ENCODE results near the gene MAGI1.

Gene MAGI1

GRCh38 chr3:65314916-65315315 is 723.8 kb downstream of the MAGI1 start:
- Histone ChIP-seq H2AK5ac (ENCODE audit: low read length, severe bottlenecking) (no peak overlapping the region), H3K23ac (ENCODE audit: low read length in 2 of 2) (no peak overlapping the region), H4K8ac (ENCODE audit: low read length) (no peak overlapping the region), H2BK120ac (ENCODE audit: low read depth, low read length) (no peak overlapping the region), H3K18ac (ENCODE audit: low read depth in 1 of 2, low read length in 2 of 2) (no peak overlapping the region), H2BK5ac (ENCODE audit: low read depth, low read length, poor library complexity, severe bottlenecking) (no peak overlapping the region), H3K9me3 (ENCODE audit: control insufficient read depth, low read length) (no peaks in the 10 kb centered on the region), H4K91ac (ENCODE audit: low read length) (no peak overlapping the region), H2BK15ac (ENCODE audit: low read depth, poor library complexity, severe bottlenecking) (no peak overlapping the region), H2BK12ac (ENCODE audit: low read length in 2 of 2) (no peak overlapping the region), H3K4me3 (ENCODE audit: insufficient read depth in 1 of 2, low read depth in 1 of 2, low read length in 2 of 2) (no peak overlapping the region), H3K36me3 (ENCODE audit: control insufficient read depth in 1 of 2, insufficient read depth in 2 of 2, low read depth in 1 of 2, low read length in 2 of 2) (no peaks in the 10 kb centered on the region), H3K79me1 (replicated peaks; ENCODE audit: low read length, poor library complexity, severe bottlenecking) (no peaks in the 10 kb centered on the region), H3K14ac (ENCODE audit: low read length in 2 of 2) (no peak overlapping the region), H3K27ac (ENCODE audit: low read length, poor library complexity, severe bottlenecking) (no peak overlapping the region), H3K4me1 (ENCODE audit: control insufficient read depth, insufficient read depth, low read depth, low read length) (no peaks in the 10 kb centered on the region), H3K4me2 (ENCODE audit: low read length, poor library complexity, severe bottlenecking) (no peak overlapping the region), H3K9ac (ENCODE audit: low read length) (no peak overlapping the region), H3K4ac (ENCODE audit: low read depth in 1 of 2, low read length in 2 of 2) (no peak overlapping the region), H2AFZ (ENCODE audit: low read depth, low read length) (no peak overlapping the region), H3K27me3 (ENCODE audit: control insufficient read depth in 1 of 2, insufficient read depth in 1 of 2, low read length in 2 of 2) (peaks cover 4 to 14% of the 10 kb centered on the region in 2 experiments)
- WGBS: 52% methylated on average over 1 of the region's 1 CpG
- DNase-seq: no peak

- no peak overlapping the region for H4K91ac ChIP-seq (ENCODE audit: low read length)
- H2BK5ac ChIP-seq (ENCODE audit: low read depth, low read length, poor library complexity, severe bottlenecking): no peak overlapping the region
- no peak overlapping the region for H3K4ac ChIP-seq (ENCODE audit: low read depth in 1 of 2, low read length in 2 of 2)
- no peaks in the 10 kb centered on the region for H3K4me1 ChIP-seq (ENCODE audit: control insufficient read depth, insufficient read depth, low read depth, low read length)
- no peak overlapping the region for H3K4me3 ChIP-seq (ENCODE audit: insufficient read depth in 1 of 2, low read depth in 1 of 2, low read length in 2 of 2)
- peaks cover 5 to 19% of the 10 kb centered on the region in 2 experiments for H3K27me3 ChIP-seq (ENCODE audit: control insufficient read depth in 1 of 2, insufficient read depth in 1 of 2, low read length in 2 of 2)
- H3K18ac ChIP-seq (ENCODE audit: low read depth in 1 of 2, low read length in 2 of 2): no peak overlapping the region
- H2AK5ac ChIP-seq (ENCODE audit: low read length, severe bottlenecking): no peak overlapping the region
- no peaks in the 10 kb centered on the region for H3K36me3 ChIP-seq (ENCODE audit: control insufficient read depth in 1 of 2, insufficient read depth in 2 of 2, low read depth in 1 of 2, low read length in 2 of 2)
- no peak overlapping the region for H3K27ac ChIP-seq (ENCODE audit: low read length, poor library complexity, severe bottlenecking)
- no peak overlapping the region for H2BK12ac ChIP-seq (ENCODE audit: low read length in 2 of 2)
- H2BK15ac ChIP-seq (ENCODE audit: low read depth, poor library complexity, severe bottlenecking): no peak overlapping the region
- no peak overlapping the region for H3K14ac ChIP-seq (ENCODE audit: low read length in 2 of 2)
- whole genome bisulfite sequencing: 97% methylated on average over 3 of the region's 4 CpGs
- no peak overlapping the region for H3K4me2 ChIP-seq (ENCODE audit: low read length, poor library complexity, severe bottlenecking)
- H3K79me1 ChIP-seq (replicated peaks; ENCODE audit: low read length, poor library complexity, severe bottlenecking): no peaks in the 10 kb centered on the region
- no peaks in the 10 kb centered on the region for H3K9me3 ChIP-seq (ENCODE audit: control insufficient read depth, low read length)
- no peak overlapping the region for H3K9ac ChIP-seq (ENCODE audit: low read length)
- H2BK120ac ChIP-seq (ENCODE audit: low read depth, low read length): no peak overlapping the region
- no peak overlapping the region for H4K8ac ChIP-seq (ENCODE audit: low read length)
- DNase-seq: no peak
- H2AFZ ChIP-seq (ENCODE audit: low read depth, low read length): no peak overlapping the region
- no peak overlapping the region for H3K23ac ChIP-seq (ENCODE audit: low read length in 2 of 2)
Observed at GRCh38 chr3:65314269-65314668, 724.4 kb downstream of the MAGI1 start.

- Histone ChIP-seq H2BK120ac (ENCODE audit: low read depth, low read length) (no peak overlapping the region), H2AK5ac (ENCODE audit: low read length, severe bottlenecking) (no peak overlapping the region), H3K18ac (ENCODE audit: low read depth in 1 of 2, low read length in 2 of 2) (no peak overlapping the region), H4K91ac (ENCODE audit: low read length) (no peak overlapping the region), H2BK5ac (ENCODE audit: low read depth, low read length, poor library complexity, severe bottlenecking) (no peak overlapping the region), H3K79me1 (replicated peaks; ENCODE audit: low read length, poor library complexity, severe bottlenecking) (no peaks in the 10 kb centered on the region), H3K4ac (ENCODE audit: low read depth in 1 of 2, low read length in 2 of 2) (no peak overlapping the region), H3K14ac (ENCODE audit: low read length in 2 of 2) (no peak overlapping the region), H3K4me2 (ENCODE audit: low read length, poor library complexity, severe bottlenecking) (no peak overlapping the region), H3K27ac (ENCODE audit: low read length, poor library complexity, severe bottlenecking) (no peak overlapping the region), H3K9ac (ENCODE audit: low read length) (no peak overlapping the region), H3K4me1 (ENCODE audit: control insufficient read depth, insufficient read depth, low read depth, low read length) (no peaks in the 10 kb centered on the region), H3K9me3 (ENCODE audit: control insufficient read depth, low read length) (no peaks in the 10 kb centered on the region), H3K23ac (ENCODE audit: low read length in 2 of 2) (no peak overlapping the region), H4K8ac (ENCODE audit: low read length) (no peak overlapping the region), H3K27me3 (ENCODE audit: control insufficient read depth in 1 of 2, insufficient read depth in 1 of 2, low read length in 2 of 2) (peaks cover 5 to 19% of the 10 kb centered on the region in 2 experiments), H2AFZ (ENCODE audit: low read depth, low read length) (no peak overlapping the region), H2BK12ac (ENCODE audit: low read length in 2 of 2) (no peak overlapping the region), H2BK15ac (ENCODE audit: low read depth, poor library complexity, severe bottlenecking) (no peak overlapping the region), H3K4me3 (ENCODE audit: insufficient read depth in 1 of 2, low read depth in 1 of 2, low read length in 2 of 2) (no peak overlapping the region), H3K36me3 (ENCODE audit: control insufficient read depth in 1 of 2, insufficient read depth in 2 of 2, low read depth in 1 of 2, low read length in 2 of 2) (no peaks in the 10 kb centered on the region)
- no peak for DNase-seq
- 84% methylated on average over 2 of the region's 2 CpGs for WGBS
Observed at GRCh38 chr3:65313666-65314065, 725.1 kb downstream of the MAGI1 start.

- Histone ChIP-seq H3K9me3 (ENCODE audit: control insufficient read depth, low read length) (no peaks in the 10 kb centered on the region), H2AFZ (ENCODE audit: low read depth, low read length) (no peak overlapping the region), H3K27ac (ENCODE audit: low read length, poor library complexity, severe bottlenecking) (no peak overlapping the region), H2BK120ac (ENCODE audit: low read depth, low read length) (no peak overlapping the region), H3K14ac (ENCODE audit: low read length in 2 of 2) (no peak overlapping the region), H3K36me3 (ENCODE audit: control insufficient read depth in 1 of 2, insufficient read depth in 2 of 2, low read depth in 1 of 2, low read length in 2 of 2) (no peaks in the 10 kb centered on the region), H4K91ac (ENCODE audit: low read length) (no peak overlapping the region), H3K4me1 (ENCODE audit: control insufficient read depth, insufficient read depth, low read depth, low read length) (no peaks in the 10 kb centered on the region), H3K4me3 (ENCODE audit: insufficient read depth in 1 of 2, low read depth in 1 of 2, low read length in 2 of 2) (no peak overlapping the region), H4K8ac (ENCODE audit: low read length) (no peak overlapping the region), H2BK15ac (ENCODE audit: low read depth, poor library complexity, severe bottlenecking) (no peak overlapping the region), H3K23ac (ENCODE audit: low read length in 2 of 2) (no peak overlapping the region), H3K4me2 (ENCODE audit: low read length, poor library complexity, severe bottlenecking) (no peak overlapping the region), H3K27me3 (ENCODE audit: control insufficient read depth in 1 of 2, insufficient read depth in 1 of 2, low read length in 2 of 2) (peaks cover 5 to 11% of the 10 kb centered on the region in 2 experiments), H2BK5ac (ENCODE audit: low read depth, low read length, poor library complexity, severe bottlenecking) (no peak overlapping the region), H3K79me1 (replicated peaks; ENCODE audit: low read length, poor library complexity, severe bottlenecking) (no peaks in the 10 kb centered on the region), H3K9ac (ENCODE audit: low read length) (no peak overlapping the region), H2AK5ac (ENCODE audit: low read length, severe bottlenecking) (no peak overlapping the region), H3K18ac (ENCODE audit: low read depth in 1 of 2, low read length in 2 of 2) (no peak overlapping the region), H2BK12ac (ENCODE audit: low read length in 2 of 2) (no peak overlapping the region), H3K4ac (ENCODE audit: low read depth in 1 of 2, low read length in 2 of 2) (no peak overlapping the region)
- WGBS: 85% methylated on average over 3 of the region's 4 CpGs
- peak; percentile 19 for DNase-seq
Observed at GRCh38 chr3:65305836-65306235, 732.9 kb downstream of the MAGI1 start.
